HEK293T (cell line): Measurements from ENCODE around the gene GSTK1.

Experiments
- BHLHE40 ChIP-seq: fragments of 450-650 bp; IDR thresholded peaks from 2 replicates; pipeline ENCODE4 v1.6.1; 2016; ENCODE audit warnings: mild to moderate bottlenecking, moderate library complexity, borderline replicate concordance
- ELF4 ChIP-seq: fragments of 450-650 bp; IDR thresholded peaks from 2 replicates; pipeline ENCODE4 v1.6.1; 2017; ENCODE audit warnings: antibody characterized with exemption
- FOXK2 ChIP-seq: fragments of 450-650 bp; IDR thresholded peaks from 2 replicates; pipeline ENCODE4 v1.6.1; 2016; ENCODE audit warnings: mild to moderate bottlenecking
- FOXM1 ChIP-seq: fragments of 450-650 bp; IDR thresholded peaks from 2 replicates; pipeline ENCODE4 v1.6.1; 2017; ENCODE audit warnings: mild to moderate bottlenecking, borderline replicate concordance
- SP1 ChIP-seq: fragments of 450-650 bp; IDR thresholded peaks from 2 replicates; pipeline ENCODE4 v1.6.1; 2017
- SUZ12 ChIP-seq: fragments of 450-650 bp; IDR thresholded peaks from 2 replicates; pipeline ENCODE4 v1.6.1; 2016; ENCODE audit warnings: mild to moderate bottlenecking
- ZNF384 ChIP-seq: fragments of 450-650 bp; IDR thresholded peaks from 2 replicates; pipeline ENCODE4 v1.6.1; 2016

DNA sequence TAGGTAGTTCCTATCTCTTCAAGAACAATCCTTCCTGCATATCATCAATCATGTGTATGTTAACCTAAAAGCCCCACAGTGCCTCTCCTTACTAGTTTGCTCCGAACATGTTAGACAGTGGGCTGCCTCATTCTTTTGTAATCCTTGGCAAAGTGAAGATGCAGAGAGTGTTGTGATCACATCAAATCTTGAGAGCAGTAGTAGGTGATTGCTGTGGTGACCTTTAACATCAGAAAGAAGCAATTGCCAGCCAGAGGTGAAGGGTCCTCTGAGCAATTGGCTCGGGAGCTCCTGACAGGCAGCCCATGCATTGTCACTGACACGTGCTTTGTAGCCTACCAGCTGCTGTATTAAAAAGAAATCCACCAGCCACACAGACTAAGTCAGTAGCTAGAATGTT lies 19.6 kb upstream of the GSTK1 start:
- no peak for TF ChIP-seq BHLHE40
- TF ChIP-seq FOXM1 = no peak
- TF ChIP-seq SUZ12 = no peak
- TF ChIP-seq ZNF384 = no peak
- TF ChIP-seq FOXK2 = no peak
- TF ChIP-seq ELF4 = no peak
- no peak for TF ChIP-seq SP1
